Measurements from ENCODE around the gene RBBP8NL. TPM values are rescaled to one million over a fixed set of nuclear protein-coding genes. Genes with fewer than 3 reads are reported as not detected.

The RBBP8NL gene
- total and polyA plus RNA-seq, 11 donors, result not detected

GRCh38 chr20:62395311-62396242, 31.8 kb downstream of the RBBP8NL start:
- Histone ChIP-seq H3K9me3 (no peaks in the 10 kb centered on the region), H3K4me3 (no peak overlapping the region), H3K27me3 (no peaks in the 10 kb centered on the region), H3K27ac (peak overlapping the region in 3 of 12 donors; percentile 38 to 72 (median 58)), H3K36me3 (peaks cover 0 to 38% (median 19%) of the 10 kb centered on the region in 9 donors), H3K4me1 (no peaks in the 10 kb centered on the region)
- DNase-seq (no peak), ATAC-seq (no peak)
- TF ChIP-seq CTCF (IDR thresholded peaks at IDR 0.05), result no peak
- TF ChIP-seq POLR2A (IDR thresholded peaks at IDR 0.05), result no peak
- WGBS, 4 donors, result 87 to 92% (median 89%) methylated on average over 21 to 27 of the region's 27 CpGs
- intact Hi-C loops (cut with DNase I), result no loop called here

GRCh38 chr20:62394248-62395245, 32.8 kb downstream of the RBBP8NL start:
- ATAC-seq (no peak), DNase-seq (no peak)
- 94 to 96% (median 95%) methylated on average over 36 to 44 of the region's 44 CpGs for WGBS, 4 donors
- H3K9me3 ChIP-seq, result no peaks in the 10 kb centered on the region
- TF ChIP-seq POLR2A (IDR thresholded peaks at IDR 0.05) (no peak), CTCF (IDR thresholded peaks at IDR 0.05) (no peak)
- H3K27ac ChIP-seq, result no peak overlapping the region
- H3K4me1 ChIP-seq, result no peaks in the 10 kb centered on the region
- no peaks in the 10 kb centered on the region for H3K27me3 ChIP-seq
- no peak overlapping the region for H3K4me3 ChIP-seq
- H3K36me3 ChIP-seq, result peaks cover 0 to 48% (median 29%) of the 10 kb centered on the region in 9 donors
- intact Hi-C loops (cut with DNase I), result no loop called here

GRCh38 chr20:62393830-62394229, 33.5 kb downstream of the RBBP8NL start:
- TF ChIP-seq POLR2A (IDR thresholded peaks at IDR 0.05) (no peak), CTCF (IDR thresholded peaks at IDR 0.05) (no peak)
- peaks cover 0 to 55% (median 37%) of the 10 kb centered on the region in 9 donors for H3K36me3 ChIP-seq

More at GRCh38 chr20:62393830-62394229, 33.5 kb downstream of the RBBP8NL start:
- ATAC-seq (no peak), DNase-seq (no peak)
- Histone ChIP-seq H3K4me1 (peaks cover 0 to 2% (median 0%) of the 10 kb centered on the region in 12 donors), H3K4me3 (no peak overlapping the region), H3K27ac (no peak overlapping the region), H3K9me3 (no peaks in the 10 kb centered on the region), H3K27me3 (no peaks in the 10 kb centered on the region)
- intact Hi-C loops (cut with DNase I), result no loop called here
- WGBS, 4 donors, result 92 to 93% (median 93%) methylated on average over 16 to 24 of the region's 24 CpGs
